KMS-11 (cell line): ENCODE data around the gene PPP1R13B.

Experiments
- H2AFZ ChIP-seq: fragments of 200-600 bp; sonication (generic); 2 replicates; pipeline ENCODE4 v1.6.1; 2016; ENCODE audit warnings: antibody characterized with exemption, mixed run types, low read depth
- H3K27ac ChIP-seq: fragments of 200-600 bp; sonication (generic); 2 replicates; pipeline ENCODE4 v1.6.1; 2016; ENCODE audit warnings: mild to moderate bottlenecking, mixed run types
- H3K27me3 ChIP-seq: fragments of 200-600 bp; sonication (generic); 2 replicates; pipeline ENCODE4 v1.6.1; 2017; ENCODE audit warnings: mild to moderate bottlenecking, low read depth, mixed run types, moderate library complexity; ENCODE audit not compliant: insufficient read depth
- H3K36me3 ChIP-seq: fragments of 200-600 bp; sonication (generic); 2 replicates; pipeline ENCODE4 v1.6.1; 2017; ENCODE audit warnings: mild to moderate bottlenecking, mixed run types; ENCODE audit not compliant: insufficient read depth
- H3K4me1 ChIP-seq: fragments of 200-600 bp; sonication (generic); 2 replicates; pipeline ENCODE4 v1.6.1; 2016; ENCODE audit warnings: mild to moderate bottlenecking, low read depth, mixed run types; ENCODE audit not compliant: poor library complexity, severe bottlenecking
- H3K4me2 ChIP-seq: fragments of 200-600 bp; sonication (generic); 2 replicates; pipeline ENCODE4 v1.7.0; 2016; ENCODE audit warnings: mild to moderate bottlenecking, mixed run types
- H3K4me3 ChIP-seq: fragments of 200-600 bp; sonication (generic); IDR thresholded peaks from 2 replicates; pipeline ENCODE4 v1.6.1; 2017; ENCODE audit warnings: low read depth, low read length, mixed read lengths; ENCODE audit not compliant: insufficient read depth
- H3K79me2 ChIP-seq: fragments of 200-600 bp; sonication (generic); 2 replicates; pipeline ENCODE4 v1.6.1; 2016; ENCODE audit warnings: low read depth, mixed run types; ENCODE audit not compliant: insufficient read depth
- H3K9ac ChIP-seq: fragments of 200-600 bp; sonication (generic); 2 replicates; pipeline ENCODE4 v1.6.1; 2016; ENCODE audit warnings: mild to moderate bottlenecking, mixed run types
- H4K20me1 ChIP-seq: fragments of 200-600 bp; sonication (generic); 2 replicates; pipeline ENCODE4 v1.6.1; 2016; ENCODE audit warnings: mild to moderate bottlenecking, mixed run types; ENCODE audit not compliant: insufficient read depth
- CTCF ChIP-seq: fragments of 200-600 bp; sonication (generic); conservative IDR thresholded peaks from 2 replicates; pipeline ENCODE4 v1.6.1; 2017; ENCODE audit warnings: low read depth, mild to moderate bottlenecking, antibody characterized with exemption, low read length, moderate library complexity, mixed read lengths

The PPP1R13B gene

GRCh38 chr14:103816991-103817390 is 30.4 kb downstream of the PPP1R13B start:
- no peak for TF ChIP-seq CTCF
- Histone ChIP-seq H3K4me3 (no peak overlapping the region), H3K4me1 (peaks cover 18% of the 10 kb centered on the region), H3K4me2 (no peak overlapping the region), H2AFZ (no peak overlapping the region), H3K9ac (no peak overlapping the region), H3K79me2 (no peaks in the 10 kb centered on the region), H3K27ac (no peak overlapping the region), H4K20me1 (no peaks in the 10 kb centered on the region), H3K27me3 (no peaks in the 10 kb centered on the region), H3K36me3 (no peaks in the 10 kb centered on the region)

GRCh38 chr14:103815253-103815652 is 32.1 kb downstream of the PPP1R13B start:
- H3K4me1 ChIP-seq = peaks cover 12% of the 10 kb centered on the region
- no peaks in the 10 kb centered on the region for H3K27me3 ChIP-seq
- H3K4me2 ChIP-seq = no peak overlapping the region
- H4K20me1 ChIP-seq = no peaks in the 10 kb centered on the region
- H3K36me3 ChIP-seq = no peaks in the 10 kb centered on the region
- H3K9ac ChIP-seq = no peak overlapping the region
- H2AFZ ChIP-seq = no peak overlapping the region
- H3K27ac ChIP-seq = no peak overlapping the region
- H3K79me2 ChIP-seq = no peaks in the 10 kb centered on the region
- no peak overlapping the region for H3K4me3 ChIP-seq
- no peak for TF ChIP-seq CTCF

GRCh38 chr14:103811189-103811588 is 36.2 kb downstream of the PPP1R13B start:
- Histone ChIP-seq H2AFZ (no peak overlapping the region), H3K79me2 (no peaks in the 10 kb centered on the region), H3K27me3 (no peaks in the 10 kb centered on the region), H3K9ac (no peak overlapping the region), H3K4me1 (peaks cover 9% of the 10 kb centered on the region), H3K27ac (no peak overlapping the region), H3K36me3 (no peaks in the 10 kb centered on the region), H3K4me3 (no peak overlapping the region), H3K4me2 (no peak overlapping the region), H4K20me1 (no peaks in the 10 kb centered on the region)
- TF ChIP-seq CTCF = no peak

GRCh38 chr14:103808403-103809001 is 38.9 kb downstream of the PPP1R13B start:
- H3K27ac ChIP-seq = no peak overlapping the region
- no peak overlapping the region for H2AFZ ChIP-seq
- H3K79me2 ChIP-seq = no peaks in the 10 kb centered on the region
- no peak overlapping the region for H3K4me2 ChIP-seq
- H3K4me3 ChIP-seq = no peak overlapping the region
- H3K36me3 ChIP-seq = no peaks in the 10 kb centered on the region
- peaks cover 19% of the 10 kb centered on the region for H3K4me1 ChIP-seq
- no peak overlapping the region for H3K9ac ChIP-seq
- H3K27me3 ChIP-seq = no peaks in the 10 kb centered on the region
- TF ChIP-seq CTCF = peak; percentile 79
- no peaks in the 10 kb centered on the region for H4K20me1 ChIP-seq
